CD4-positive, alpha-beta T cell treated with Interleukin-15 for 4 hours (primary cell): ENCODE measurements around the gene SLC27A1.
A peak's percentile ranks its signal among the peaks of the same experiment; 100 is the strongest.
"Not testable (repeated sequence)": the region's sequence is repeated elsewhere in the genome, so short reads cannot be mapped to it uniquely, and the experiment has no call there.

Experiments used
- DNase-seq: peaks from one replicate; pipeline ENCODE4 v3.0.0-alpha.2; 2020; ENCODE audit warnings: low spot score

SLC27A1 gene

DNA sequence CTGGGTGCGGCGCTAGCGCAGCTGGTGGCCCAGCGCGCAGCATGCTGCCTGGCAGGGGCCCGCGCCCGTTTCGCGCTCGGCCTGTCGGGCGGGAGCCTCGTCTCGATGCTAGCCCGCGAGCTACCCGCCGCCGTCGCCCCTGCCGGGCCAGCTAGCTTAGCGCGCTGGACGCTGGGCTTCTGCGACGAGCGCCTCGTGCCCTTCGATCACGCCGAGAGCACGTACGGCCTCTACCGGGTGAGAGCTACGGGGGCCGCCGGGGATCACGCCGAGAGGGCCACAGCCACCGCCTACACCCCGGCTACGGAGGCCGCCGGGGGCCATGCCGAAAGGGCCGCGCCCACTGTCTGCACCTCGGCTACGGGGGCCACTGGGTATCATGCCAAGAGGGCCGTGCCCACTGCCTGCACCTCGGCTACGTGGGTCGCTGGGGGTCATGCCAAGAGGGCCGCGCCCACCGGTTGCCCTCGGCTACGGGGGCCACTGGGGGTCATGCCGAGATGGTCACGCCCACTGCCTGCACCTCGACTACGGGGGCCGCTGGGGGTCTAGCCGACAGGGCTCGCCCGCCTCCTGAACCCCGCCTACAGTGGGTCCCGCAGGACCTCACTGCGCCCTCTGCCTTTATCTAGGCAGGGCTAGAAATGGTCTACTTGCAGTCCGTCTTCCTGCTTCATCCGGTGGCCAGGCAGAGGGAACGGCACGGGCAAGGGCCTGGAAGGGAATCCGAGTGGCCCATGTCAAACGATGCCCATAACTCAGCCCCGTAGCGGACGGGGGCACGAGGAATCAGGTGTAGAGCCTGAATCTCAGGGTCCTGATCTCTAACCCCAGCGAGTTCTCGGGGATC, 41.6 kb downstream of the SLC27A1 start:
- peak; percentile 89 for DNase-seq

- DNase-seq = no peak
Observed at GRCh38 chr19:17512574-17512939, 42.2 kb downstream of the SLC27A1 start.

DNA sequence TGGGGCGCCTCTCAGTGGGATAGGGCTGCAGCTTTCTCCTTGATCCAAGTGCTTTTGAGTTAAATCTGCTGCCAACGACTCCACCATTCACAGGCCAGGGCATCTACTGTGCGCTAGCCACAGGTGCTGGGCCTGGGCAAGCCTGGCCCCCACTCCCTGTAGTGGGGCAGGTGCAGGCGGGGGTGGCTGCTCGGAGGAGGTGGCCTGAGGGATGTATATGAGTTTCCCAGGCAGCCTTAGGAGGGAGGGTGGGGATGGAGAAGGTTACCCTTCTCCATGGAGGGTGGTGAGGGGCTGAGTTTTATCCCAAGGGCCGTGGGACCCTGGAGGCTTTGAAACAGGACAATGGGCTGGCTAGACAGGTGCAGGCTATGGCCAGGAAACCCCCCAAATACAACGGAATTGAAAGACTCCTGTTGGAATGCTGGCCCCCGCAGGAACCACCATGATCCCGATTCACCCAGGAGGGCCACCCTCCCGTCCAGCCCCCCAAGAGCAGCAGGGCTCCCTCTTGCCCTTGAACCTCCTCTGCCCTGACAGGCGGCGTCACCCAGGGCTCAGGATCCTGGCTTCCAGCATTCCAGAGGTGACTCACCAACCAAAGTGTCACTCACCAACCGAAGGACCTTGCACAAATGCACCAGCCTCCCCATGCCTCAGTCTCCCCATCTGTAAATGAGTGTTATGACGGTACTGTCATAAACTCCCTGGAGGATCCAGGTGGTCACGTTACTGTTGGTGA, 45.3 kb downstream of the SLC27A1 start:
- DNase-seq = no peak

DNA sequence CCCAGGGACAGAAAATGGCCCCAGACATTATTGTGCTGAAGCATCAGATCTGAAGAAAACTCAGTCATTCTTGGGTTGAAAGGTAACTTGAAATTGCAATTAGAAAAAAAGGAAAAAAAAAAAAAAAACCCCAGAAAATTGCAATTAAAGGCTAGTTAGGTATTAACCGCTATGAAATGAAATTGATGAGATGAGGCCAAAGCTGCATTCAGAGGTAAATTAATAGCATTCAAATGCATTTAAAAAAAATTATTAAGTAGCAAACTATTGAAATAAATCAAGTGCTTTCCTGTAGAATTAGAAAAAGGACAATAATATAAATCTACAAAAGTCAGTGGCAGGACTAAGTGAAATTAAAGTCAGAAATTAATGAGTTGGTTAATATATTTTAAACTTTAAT, 47.6 kb downstream of the SLC27A1 start:
- DNase-seq = no peak

DNA sequence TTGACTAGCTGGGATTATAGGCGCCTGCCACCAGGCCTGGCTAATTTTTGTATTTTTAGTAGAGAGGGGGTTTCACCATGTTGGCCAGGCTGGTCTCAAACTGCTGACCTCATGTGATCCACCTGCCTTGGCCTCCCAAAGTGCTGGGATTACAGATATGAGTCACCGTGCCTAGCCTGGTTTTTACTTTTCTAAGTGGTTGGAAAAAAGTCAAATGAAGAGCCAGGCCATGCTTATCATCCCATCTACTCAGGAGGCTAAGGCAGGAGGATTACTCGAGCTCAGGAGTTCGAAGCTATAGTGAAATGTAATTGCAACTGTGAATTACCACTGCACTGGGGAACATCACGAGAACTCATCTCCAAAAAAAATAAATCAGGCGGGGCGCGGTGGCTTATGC, 48.3 kb downstream of the SLC27A1 start:
- DNase-seq = not testable (repeated sequence)

DNA sequence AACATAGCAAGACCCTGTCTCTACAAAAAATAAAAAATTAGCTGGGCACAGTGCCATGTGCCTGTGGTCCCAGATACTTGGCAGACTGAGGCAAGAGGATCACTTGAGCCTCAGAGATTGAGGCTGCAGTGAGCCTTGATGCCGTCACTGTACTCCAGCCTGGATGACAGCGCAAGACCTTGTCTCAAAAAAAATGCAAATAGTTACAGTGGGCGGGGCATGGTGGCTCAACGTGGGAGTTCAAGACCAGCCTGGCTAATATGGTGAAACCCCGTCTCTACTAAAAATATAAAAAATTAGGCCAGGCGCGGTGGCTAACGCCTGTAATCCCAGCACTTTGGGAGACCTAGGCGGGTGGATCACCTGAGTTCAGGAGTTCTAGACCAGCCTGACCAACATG, 49.6 kb downstream of the SLC27A1 start:
- DNase-seq = no peak

DNA sequence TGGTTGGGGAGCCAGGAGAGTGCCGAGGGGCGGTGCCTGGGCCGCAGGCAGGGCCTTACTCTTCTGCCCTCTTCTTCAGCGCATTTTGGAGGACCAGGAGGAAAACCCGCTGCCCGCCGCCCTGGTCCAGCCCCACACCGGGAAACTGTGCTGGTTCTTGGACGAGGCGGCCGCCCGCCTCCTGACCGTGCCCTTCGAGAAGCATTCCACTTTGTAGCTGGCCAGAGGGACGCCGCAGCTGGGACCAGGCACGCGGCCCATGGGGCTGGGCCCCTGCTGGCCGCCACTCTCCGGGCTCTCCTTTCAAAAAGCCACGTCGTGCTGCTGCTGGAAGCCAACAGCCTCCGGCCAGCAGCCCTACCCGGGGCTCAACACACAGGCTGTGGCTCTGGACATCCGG, 50.5 kb downstream of the SLC27A1 start:
- no peak for DNase-seq

DNA sequence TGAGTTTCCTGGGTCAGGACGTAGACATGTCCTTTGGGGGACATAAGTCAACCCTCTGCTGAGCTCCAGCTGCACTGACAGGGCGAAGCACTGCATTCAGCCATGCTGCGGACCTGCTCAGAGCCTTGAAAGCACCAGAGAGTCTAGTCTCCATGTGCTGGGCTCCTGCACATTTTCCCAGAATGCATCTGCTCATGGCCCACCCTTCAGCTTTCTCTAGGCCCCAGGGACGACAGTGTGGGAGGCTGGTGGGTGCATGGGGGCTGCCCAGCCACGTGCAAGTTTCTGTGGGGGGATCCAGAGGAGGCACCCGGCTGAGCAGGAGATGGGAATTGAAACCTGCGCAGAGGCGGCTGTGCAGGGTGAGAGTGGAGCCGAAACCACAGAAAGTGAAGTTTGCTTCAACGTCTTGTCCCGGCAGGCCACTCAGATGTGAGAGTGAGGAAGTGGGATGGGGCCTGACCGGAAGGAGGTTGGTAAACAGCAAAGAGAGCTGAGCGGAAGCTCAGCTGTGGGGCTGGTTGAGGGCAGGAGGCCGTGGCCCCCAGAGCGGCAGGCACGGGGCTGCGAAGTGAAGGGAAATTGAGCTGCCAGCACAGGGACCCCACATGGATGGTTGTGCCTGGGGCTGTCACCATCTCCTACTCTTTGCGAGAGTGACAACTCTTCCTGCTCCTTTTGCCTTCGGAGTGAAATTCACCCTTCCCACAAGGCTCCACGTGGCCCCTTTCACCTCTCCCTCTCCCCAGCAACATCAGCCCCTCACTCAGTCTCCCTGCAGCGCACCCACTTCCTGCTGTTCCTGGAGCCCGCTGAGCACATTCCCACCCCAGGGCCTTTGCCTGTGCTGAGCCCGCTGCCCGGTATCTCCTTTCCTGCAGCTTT, 52.9 kb downstream of the SLC27A1 start:
- peak; percentile 43 for DNase-seq

- no peak for DNase-seq
Observed at GRCh38 chr19:17524651-17525050, 54.3 kb downstream of the SLC27A1 start.

- DNase-seq = no peak
Observed at GRCh38 chr19:17525141-17525540, 54.8 kb downstream of the SLC27A1 start.

DNA sequence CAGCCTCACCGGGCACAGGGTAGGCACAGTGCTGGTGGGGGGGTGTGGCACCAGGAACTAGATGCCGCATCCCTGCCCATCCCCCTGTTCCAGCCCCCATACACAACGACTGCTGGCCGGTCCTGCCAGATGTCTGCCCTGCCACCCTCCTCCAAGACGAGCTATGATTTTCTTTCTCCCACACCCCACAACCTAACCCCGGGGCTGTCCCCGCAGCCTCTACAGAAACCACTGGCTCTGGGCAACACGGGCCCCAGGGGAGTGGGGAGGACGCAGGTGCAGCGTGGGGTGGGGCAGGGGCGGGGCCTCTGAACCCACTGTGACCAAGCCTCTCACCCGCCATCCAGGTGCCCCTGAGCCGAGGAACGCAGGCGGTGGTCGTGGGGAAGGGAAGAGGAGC, 56.6 kb downstream of the SLC27A1 start:
- DNase-seq = no peak

GRCh38 chr19:17527326-17527725, 57.0 kb downstream of the SLC27A1 start:
- no peak for DNase-seq

- DNase-seq = no peak
Observed at GRCh38 chr19:17528610-17529009, 58.3 kb downstream of the SLC27A1 start.

- no peak for DNase-seq
Observed at GRCh38 chr19:17529239-17530158, 59.2 kb downstream of the SLC27A1 start.

GRCh38 chr19:17530586-17530985, 60.3 kb downstream of the SLC27A1 start:
- no peak for DNase-seq

DNA sequence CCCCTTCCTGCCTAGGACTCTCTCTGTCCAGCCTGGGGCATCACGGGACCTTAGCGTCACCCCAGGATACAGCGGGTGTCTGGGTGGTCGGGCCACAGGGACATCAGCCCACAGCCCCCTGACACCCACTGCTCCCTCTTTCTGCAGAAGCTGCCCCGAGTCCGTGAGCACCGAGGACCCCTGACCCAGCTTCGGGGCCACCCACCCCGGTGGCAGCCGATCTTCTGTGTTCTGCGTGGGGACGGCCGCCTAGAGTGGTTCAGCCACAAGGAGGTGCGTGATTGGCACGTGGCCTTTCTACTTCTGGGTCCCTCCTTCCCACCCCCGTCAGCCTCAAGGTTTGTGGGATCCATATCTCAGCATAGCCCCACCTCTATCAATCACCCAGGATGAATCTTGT, 61.8 kb downstream of the SLC27A1 start:
- DNase-seq = no peak

DNA sequence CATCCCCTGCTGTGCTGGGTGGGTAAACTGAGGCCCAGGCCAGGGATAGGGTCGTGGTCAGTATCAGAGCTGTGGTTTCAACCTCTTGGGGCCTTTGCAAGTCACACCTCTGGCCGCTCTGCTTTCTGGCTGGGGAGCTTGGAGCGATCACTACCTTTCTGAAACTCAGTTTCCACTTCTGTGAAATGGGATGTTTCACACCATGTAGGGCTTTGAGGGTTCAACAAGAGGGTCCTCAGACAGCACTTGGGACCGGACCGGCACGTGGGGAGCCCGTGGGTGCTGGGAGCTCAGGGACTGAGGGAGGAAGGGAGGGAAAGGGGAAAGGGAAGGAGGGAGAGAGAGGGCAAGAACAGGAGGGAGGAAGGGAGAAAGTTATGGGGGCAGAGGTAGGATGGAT, 62.2 kb downstream of the SLC27A1 start:
- DNase-seq = no peak

GRCh38 chr19:17534767-17535166, 64.4 kb downstream of the SLC27A1 start:
- no peak for DNase-seq

- no peak for DNase-seq
Observed at GRCh38 chr19:17536955-17537354, 66.6 kb downstream of the SLC27A1 start.

- DNase-seq = no peak
Observed at GRCh38 chr19:17538684-17539237, 68.4 kb downstream of the SLC27A1 start.
